Measurements from ENCODE around the gene CTPS2. TPM values are rescaled to one million over a fixed set of nuclear protein-coding genes. Genes with fewer than 3 reads are reported as not detected.
"Not testable (repeated sequence)": the region's sequence is repeated elsewhere in the genome, so short reads cannot be mapped to it uniquely, and the experiment has no call there.

The CTPS2 gene
- total RNA-seq, 6 donors from 2014 or later: 5.1 to 30.1 (median 10.7) TPM

DNA sequence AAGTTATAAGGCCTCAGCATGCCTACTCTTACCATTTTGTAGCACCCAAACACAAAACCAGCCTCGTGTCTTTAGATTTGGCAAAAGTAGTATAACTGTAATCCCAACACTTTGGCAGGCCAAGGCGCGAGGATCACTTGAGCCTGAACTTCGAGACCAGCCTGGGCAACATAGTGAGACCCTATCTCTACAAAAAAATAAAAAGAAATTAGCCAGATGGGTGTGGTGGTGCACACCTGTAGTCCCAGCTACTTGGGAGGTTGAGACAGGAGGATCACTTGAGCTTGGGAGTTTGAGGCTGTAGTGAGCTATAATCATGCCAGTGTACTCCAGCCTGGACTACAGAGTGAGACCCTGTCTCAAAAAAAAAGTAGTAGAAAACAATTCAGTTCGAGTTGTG is 24.6 kb upstream of the CTPS2 start:
- DNase-seq (no peak), ATAC-seq (ENCODE audit: low FRiP score in 2 of 2) (no peak)
- 93 to 99% methylated on average over 5 of the region's 5 CpGs for WGBS, 2 donors
- no peak for TF ChIP-seq POLR2A (IDR thresholded peaks at IDR 0.05)
- TF ChIP-seq EP300 (IDR thresholded peaks at IDR 0.05): no peak
- TF ChIP-seq POLR2AphosphoS5 (IDR thresholded peaks at IDR 0.05): no peak
- TF ChIP-seq, protein P1, sequence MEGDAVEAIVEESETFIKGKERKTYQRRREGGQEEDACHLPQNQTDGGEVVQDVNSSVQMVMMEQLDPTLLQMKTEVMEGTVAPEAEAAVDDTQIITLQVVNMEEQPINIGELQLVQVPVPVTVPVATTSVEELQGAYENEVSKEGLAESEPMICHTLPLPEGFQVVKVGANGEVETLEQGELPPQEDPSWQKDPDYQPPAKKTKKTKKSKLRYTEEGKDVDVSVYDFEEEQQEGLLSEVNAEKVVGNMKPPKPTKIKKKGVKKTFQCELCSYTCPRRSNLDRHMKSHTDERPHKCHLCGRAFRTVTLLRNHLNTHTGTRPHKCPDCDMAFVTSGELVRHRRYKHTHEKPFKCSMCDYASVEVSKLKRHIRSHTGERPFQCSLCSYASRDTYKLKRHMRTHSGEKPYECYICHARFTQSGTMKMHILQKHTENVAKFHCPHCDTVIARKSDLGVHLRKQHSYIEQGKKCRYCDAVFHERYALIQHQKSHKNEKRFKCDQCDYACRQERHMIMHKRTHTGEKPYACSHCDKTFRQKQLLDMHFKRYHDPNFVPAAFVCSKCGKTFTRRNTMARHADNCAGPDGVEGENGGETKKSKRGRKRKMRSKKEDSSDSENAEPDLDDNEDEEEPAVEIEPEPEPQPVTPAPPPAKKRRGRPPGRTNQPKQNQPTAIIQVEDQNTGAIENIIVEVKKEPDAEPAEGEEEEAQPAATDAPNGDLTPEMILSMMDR (IDR thresholded peaks at IDR 0.05): no peak
- no peaks in the 10 kb centered on the region for H3K27me3 ChIP-seq
- no peaks in the 10 kb centered on the region for H3K4me1 ChIP-seq
- peaks cover 0 to 59% (median 17%) of the 10 kb centered on the region in 4 donors for H3K36me3 ChIP-seq
- no peak overlapping the region for H3K27ac ChIP-seq
- H3K4me3 ChIP-seq: no peak overlapping the region
- H3K9me3 ChIP-seq: no peaks in the 10 kb centered on the region

DNA sequence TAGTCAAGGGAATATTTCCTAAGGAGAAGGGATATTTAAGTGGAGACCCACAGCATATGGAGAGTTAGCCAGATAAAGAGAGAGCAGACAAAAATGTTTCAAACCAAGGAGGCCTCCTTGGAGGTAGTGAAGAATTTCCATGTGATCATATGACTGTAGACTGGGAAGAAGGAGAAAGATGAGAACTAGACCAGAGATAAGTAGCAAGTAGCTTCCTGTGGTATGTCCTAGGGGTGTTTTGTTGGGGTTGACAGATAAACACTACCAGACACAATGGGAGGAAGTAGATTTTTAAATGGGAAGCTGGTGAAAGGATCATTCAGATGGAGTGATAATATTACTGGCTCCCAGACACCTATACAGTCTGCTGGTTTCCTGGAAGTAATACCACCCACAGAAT is 20.5 kb upstream of the CTPS2 start:
- Histone ChIP-seq H3K4me1 (no peaks in the 10 kb centered on the region), H3K36me3 (peaks cover 0 to 29% (median 12%) of the 10 kb centered on the region in 4 donors), H3K27me3 (no peaks in the 10 kb centered on the region), H3K4me3 (no peak overlapping the region), H3K9me3 (no peaks in the 10 kb centered on the region), H3K27ac (no peak overlapping the region)
- no peak for TF ChIP-seq POLR2A (IDR thresholded peaks at IDR 0.05)
- TF ChIP-seq, protein P1 (IDR thresholded peaks at IDR 0.05): no peak
- no peak for TF ChIP-seq EP300 (IDR thresholded peaks at IDR 0.05)
- TF ChIP-seq POLR2AphosphoS5 (IDR thresholded peaks at IDR 0.05): no peak
- DNase-seq: no peak
- ATAC-seq (ENCODE audit: low FRiP score in 2 of 2): no peak

DNA sequence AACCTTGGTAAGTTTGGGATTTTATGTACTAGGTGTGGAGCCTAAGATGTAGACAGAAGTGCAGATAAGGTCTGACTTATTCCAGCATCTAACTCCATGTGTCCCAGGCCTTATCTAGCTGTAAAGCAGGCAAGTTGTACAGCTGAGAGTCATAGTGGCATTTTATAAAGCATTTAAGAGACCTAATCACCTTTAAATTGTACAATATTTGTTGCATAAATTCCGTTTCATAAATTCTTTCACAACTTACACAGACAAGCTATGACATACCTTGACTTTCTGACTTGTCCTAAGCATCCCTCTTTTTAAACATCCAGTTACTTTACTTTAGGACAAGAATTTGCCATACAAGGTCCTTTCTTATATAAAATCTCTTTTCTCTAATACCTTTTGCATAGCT is 18.0 kb upstream of the CTPS2 start:
- Histone ChIP-seq H3K9me3 (no peaks in the 10 kb centered on the region), H3K27ac (no peak overlapping the region), H3K36me3 (peaks cover 0 to 3% (median 0%) of the 10 kb centered on the region in 4 donors), H3K4me3 (no peak overlapping the region), H3K4me1 (no peaks in the 10 kb centered on the region), H3K27me3 (no peaks in the 10 kb centered on the region)
- no peak for ATAC-seq (ENCODE audit: low FRiP score in 2 of 2)
- no peak for TF ChIP-seq POLR2A (IDR thresholded peaks at IDR 0.05)
- no peak for TF ChIP-seq POLR2AphosphoS5 (IDR thresholded peaks at IDR 0.05)
- TF ChIP-seq, protein P1 (IDR thresholded peaks at IDR 0.05): no peak
- TF ChIP-seq EP300 (IDR thresholded peaks at IDR 0.05): no peak
- 76 to 93% methylated on average over 1 of the region's 1 CpG for WGBS, 2 donors
- no peak for DNase-seq

DNA sequence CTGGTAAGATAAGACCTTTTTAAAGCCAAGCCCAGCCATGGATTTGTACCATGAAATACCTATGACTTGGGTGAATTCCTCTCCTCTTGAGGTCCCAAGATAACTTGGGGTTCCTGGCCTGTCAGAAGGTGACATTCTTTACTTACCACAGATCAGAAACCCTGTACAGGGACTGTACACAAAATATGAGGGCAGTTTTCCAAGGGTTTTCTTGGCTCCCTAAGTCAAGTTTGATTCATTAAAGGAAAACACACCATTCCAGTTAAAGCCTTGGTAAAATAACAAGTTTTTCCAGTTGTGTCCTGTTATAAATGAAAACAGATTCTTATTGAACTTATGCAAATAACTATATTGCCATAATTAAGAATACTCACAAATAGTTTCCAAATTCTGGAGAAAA is 15.2 kb upstream of the CTPS2 start:
- no peak for ATAC-seq (ENCODE audit: low FRiP score in 2 of 2)
- Histone ChIP-seq H3K36me3 (peaks cover 0 to 6% (median 0%) of the 10 kb centered on the region in 4 donors), H3K27ac (no peak overlapping the region)

DNA sequence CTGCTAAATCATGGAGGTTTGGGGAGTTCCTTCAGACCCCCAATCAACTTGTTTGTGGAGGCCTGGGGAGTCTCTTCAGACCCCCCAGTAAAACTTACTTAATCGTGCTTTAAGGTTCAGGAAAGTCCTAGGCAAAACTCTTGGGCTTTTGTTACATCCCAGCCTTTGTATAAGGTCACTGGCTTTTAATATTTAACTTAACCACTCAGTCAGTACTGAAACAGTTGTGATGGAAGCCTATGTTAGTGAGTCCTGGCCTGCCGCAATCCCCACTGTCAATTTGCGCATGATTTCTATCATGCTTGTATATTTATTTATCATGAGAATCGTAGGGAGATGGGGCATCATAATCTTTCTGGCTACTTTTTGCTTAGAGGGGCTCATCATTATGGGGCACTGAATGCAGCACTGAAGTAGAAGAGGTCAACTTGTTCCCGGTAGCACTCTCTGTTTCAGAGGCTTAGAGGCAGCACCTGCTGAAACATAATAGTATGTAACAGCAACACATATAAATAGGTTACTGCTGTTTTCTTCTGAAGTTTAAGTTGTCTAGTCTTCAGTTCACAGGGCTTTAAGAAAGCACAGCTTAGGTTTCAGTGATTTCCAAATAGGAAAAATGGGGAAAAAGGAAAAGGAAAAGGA is 14.0 kb upstream of the CTPS2 start:
- not testable (repeated sequence) for H3K4me3 ChIP-seq; H3K27me3 ChIP-seq; ATAC-seq (ENCODE audit: low FRiP score in 2 of 2); H3K9me3 ChIP-seq; H3K27ac ChIP-seq; H3K36me3 ChIP-seq; DNase-seq
- 85 to 86% methylated on average over 5 of the region's 5 CpGs for WGBS, 2 donors
- peaks cover 0 to 16% (median 2%) of the 10 kb centered on the region in 4 donors for H3K4me1 ChIP-seq

More for the DNA sequence above, 15.2 kb upstream of the CTPS2 start:
- TF ChIP-seq EP300 (IDR thresholded peaks at IDR 0.05) (no peak), POLR2A (IDR thresholded peaks at IDR 0.05) (no peak), POLR2AphosphoS5 (IDR thresholded peaks at IDR 0.05) (no peak)
- TF ChIP-seq, protein P1 (IDR thresholded peaks at IDR 0.05): no peak
- no peaks in the 10 kb centered on the region for H3K9me3 ChIP-seq
- no peaks in the 10 kb centered on the region for H3K27me3 ChIP-seq
- no peak overlapping the region for H3K4me3 ChIP-seq
- DNase-seq: no peak
- H3K4me1 ChIP-seq: peaks cover 0 to 7% (median 0%) of the 10 kb centered on the region in 4 donors

Data from upper lobe of left lung (tissue), 6 donors.